ENCODE measurements around the gene CFAP141.

Gene CFAP141

GRCh38 chr1:154190550-154190949, 15.6 kb downstream of the CFAP141 start:
- H3K9me2 ChIP-seq (replicated peaks; ENCODE audit: control insufficient read depth, low read length): no peaks in the 10 kb centered on the region
- no peaks in the 10 kb centered on the region for H3K79me2 ChIP-seq (ENCODE audit: control insufficient read depth, low read length)
- H3K4me3 ChIP-seq (ENCODE audit: low read length): no peak overlapping the region
- H4K20me1 ChIP-seq (ENCODE audit: control insufficient read depth, insufficient read depth, low read depth, low read length): no peaks in the 10 kb centered on the region
- peaks cover 15% of the 10 kb centered on the region for H3K4me1 ChIP-seq (ENCODE audit: control insufficient read depth, low read length)
- H3K27ac ChIP-seq (ENCODE audit: low read depth, low read length): no peak overlapping the region
- no peaks in the 10 kb centered on the region for H3K9me3 ChIP-seq (ENCODE audit: control insufficient read depth, insufficient read depth, low read length)
- no peak for TF ChIP-seq EZH2phosphoT487 (IDR thresholded peaks at IDR 0.05; ENCODE audit: borderline replicate concordance, low read length)
- no peak for TF ChIP-seq CTCF (IDR thresholded peaks at IDR 0.05; ENCODE audit: low read depth, low read length, poor library complexity, severe bottlenecking)
- H3K27me3 ChIP-seq (ENCODE audit: control insufficient read depth, low read length): peaks cover 52% of the 10 kb centered on the region
- H3K4me2 ChIP-seq (ENCODE audit: low read length): no peak overlapping the region
- H3F3A ChIP-seq (ENCODE audit: control insufficient read depth, insufficient read depth): no peaks in the 10 kb centered on the region
- H3K36me3 ChIP-seq (ENCODE audit: control insufficient read depth, low read length): no peaks in the 10 kb centered on the region

GRCh38 chr1:154186852-154187501, 19.2 kb downstream of the CFAP141 start:
- no peak overlapping the region for H3K4me3 ChIP-seq (ENCODE audit: low read length)
- H3K79me2 ChIP-seq (ENCODE audit: control insufficient read depth, low read length): peaks cover 10% of the 10 kb centered on the region
- H3K27me3 ChIP-seq (ENCODE audit: control insufficient read depth, low read length): peaks cover 19% of the 10 kb centered on the region
- H3K36me3 ChIP-seq (ENCODE audit: control insufficient read depth, low read length): peaks cover 5% of the 10 kb centered on the region
- no peak overlapping the region for H3K27ac ChIP-seq (ENCODE audit: low read depth, low read length)
- no peaks in the 10 kb centered on the region for H3F3A ChIP-seq (ENCODE audit: control insufficient read depth, insufficient read depth)
- peaks cover 13% of the 10 kb centered on the region for H3K4me1 ChIP-seq (ENCODE audit: control insufficient read depth, low read length)
- H3K4me2 ChIP-seq (ENCODE audit: low read length): no peak overlapping the region
- H3K9me3 ChIP-seq (ENCODE audit: control insufficient read depth, insufficient read depth, low read length): no peaks in the 10 kb centered on the region
- no peaks in the 10 kb centered on the region for H3K9me2 ChIP-seq (replicated peaks; ENCODE audit: control insufficient read depth, low read length)
- TF ChIP-seq CTCF (IDR thresholded peaks at IDR 0.05; ENCODE audit: low read depth, low read length, poor library complexity, severe bottlenecking) (no peak), EZH2phosphoT487 (IDR thresholded peaks at IDR 0.05; ENCODE audit: borderline replicate concordance, low read length) (no peak)
- H4K20me1 ChIP-seq (ENCODE audit: control insufficient read depth, insufficient read depth, low read depth, low read length): peaks cover 1% of the 10 kb centered on the region; the same call in 1 of the 2 replicates

- H3K36me3 ChIP-seq (ENCODE audit: control insufficient read depth, low read length): peaks cover 11% of the 10 kb centered on the region
- peaks cover 8% of the 10 kb centered on the region; the same call in 1 of the 2 replicates for H4K20me1 ChIP-seq (ENCODE audit: control insufficient read depth, insufficient read depth, low read depth, low read length)
- H3F3A ChIP-seq (ENCODE audit: control insufficient read depth, insufficient read depth): no peaks in the 10 kb centered on the region
- no peaks in the 10 kb centered on the region for H3K9me3 ChIP-seq (ENCODE audit: control insufficient read depth, insufficient read depth, low read length)
- no peak overlapping the region for H3K4me2 ChIP-seq (ENCODE audit: low read length)
- no peaks in the 10 kb centered on the region for H3K9me2 ChIP-seq (replicated peaks; ENCODE audit: control insufficient read depth, low read length)
- peaks cover 18% of the 10 kb centered on the region for H3K79me2 ChIP-seq (ENCODE audit: control insufficient read depth, low read length)
- no peak overlapping the region for H3K27ac ChIP-seq (ENCODE audit: low read depth, low read length)
- peaks cover 11% of the 10 kb centered on the region for H3K27me3 ChIP-seq (ENCODE audit: control insufficient read depth, low read length)
- TF ChIP-seq CTCF (IDR thresholded peaks at IDR 0.05; ENCODE audit: low read depth, low read length, poor library complexity, severe bottlenecking) (peak; percentile 84), EZH2phosphoT487 (IDR thresholded peaks at IDR 0.05; ENCODE audit: borderline replicate concordance, low read length) (no peak)
- H3K4me3 ChIP-seq (ENCODE audit: low read length): no peak overlapping the region
- peaks cover 14% of the 10 kb centered on the region for H3K4me1 ChIP-seq (ENCODE audit: control insufficient read depth, low read length)
Observed at GRCh38 chr1:154186177-154186576, 20.0 kb downstream of the CFAP141 start.
